Stomach (tissue), 4 donors: Measurements from ENCODE around the gene NT5DC3.

Experiments
- CTCF ChIP-seq, 7 experiments: fragments of 450-650 bp in 4 of 7; fragments of 200-600 bp in 3 of 7; sonication (generic) in 3 of 7; IDR thresholded peaks; one replicate each; pipeline ENCODE4 v1.5.1; 2016 to 2019; ENCODE audit warnings: antibody characterized with exemption in 7 of 7, control low read depth in 2 of 7, mild to moderate bottlenecking in 1 of 7
- EP300 ChIP-seq: sonication (generic); formaldehyde crosslinking; IDR thresholded peaks from one replicate; pipeline ENCODE4 v1.6.1; 2017; ENCODE audit warnings: antibody characterized with exemption
- POLR2A ChIP-seq, 4 donors: fragments of 450-650 bp; IDR thresholded peaks; one replicate each; pipeline ENCODE4 v1.6.1; 2016; ENCODE audit warnings: antibody characterized with exemption in 4 of 4, control low read depth in 2 of 4, mild to moderate bottlenecking in 1 of 4, moderate library complexity in 1 of 4

GRCh38 chr12:103736572-103736971 lies 104.5 kb downstream of the NT5DC3 start:
- TF ChIP-seq CTCF (IDR thresholded peaks at IDR 0.05) (no peak), EP300 (no peak), POLR2A (IDR thresholded peaks at IDR 0.05) (no peak)
